Chondrocyte (in vitro differentiated cells): ENCODE data around the gene CLIC1. TPM values are rescaled to one million over a fixed set of nuclear protein-coding genes. Genes with fewer than 3 reads are reported as not detected.

Experiments used
- DNase-seq: peaks from one replicate; pipeline ENCODE4 v3.0.0; 2021; ENCODE audit warnings: mixed read lengths, low spot score
- H3K27ac Mint-ChIP-seq: one replicate; pipeline ENCODE4 v1.8.0; 2021; ENCODE audit warnings: mild to moderate bottlenecking, moderate library complexity, mixed read lengths; ENCODE audit not compliant: unreplicated experiment
- H3K27me3 Mint-ChIP-seq: 2 replicates; pipeline ENCODE4 v1.8.0; 2021; ENCODE audit warnings: low read depth, mixed read lengths
- H3K36me3 Mint-ChIP-seq: 2 replicates; pipeline ENCODE4 v1.8.0; 2021; ENCODE audit warnings: low read depth, mixed read lengths
- H3K4me1 Mint-ChIP-seq: 2 replicates; pipeline ENCODE4 v1.8.0; 2021; ENCODE audit warnings: low read depth, mild to moderate bottlenecking, mixed read lengths
- H3K4me3 Mint-ChIP-seq: one replicate; pipeline ENCODE4 v1.8.0; 2021; ENCODE audit warnings: mild to moderate bottlenecking, moderate library complexity, mixed read lengths; ENCODE audit not compliant: unreplicated experiment
- H3K9me3 Mint-ChIP-seq: 2 replicates; pipeline ENCODE4 v1.8.0; 2021; ENCODE audit warnings: low read depth, mixed read lengths
- CTCF ChIP-seq: fragments of 200-600 bp; sonication (generic); IDR thresholded peaks from 2 replicates; pipeline ENCODE4 v1.5.0; 2021; ENCODE audit warnings: antibody characterized with exemption, mild to moderate bottlenecking, moderate library complexity
- total RNA-seq: library from RNA; stranded (reverse); gene quantifications from 3 replicates; pipeline ENCODE4 v1.2.1, GENCODE V29; 2021

CLIC1 gene
- total RNA-seq, 1 donor from 2014 or later: 317 TPM

DNA sequence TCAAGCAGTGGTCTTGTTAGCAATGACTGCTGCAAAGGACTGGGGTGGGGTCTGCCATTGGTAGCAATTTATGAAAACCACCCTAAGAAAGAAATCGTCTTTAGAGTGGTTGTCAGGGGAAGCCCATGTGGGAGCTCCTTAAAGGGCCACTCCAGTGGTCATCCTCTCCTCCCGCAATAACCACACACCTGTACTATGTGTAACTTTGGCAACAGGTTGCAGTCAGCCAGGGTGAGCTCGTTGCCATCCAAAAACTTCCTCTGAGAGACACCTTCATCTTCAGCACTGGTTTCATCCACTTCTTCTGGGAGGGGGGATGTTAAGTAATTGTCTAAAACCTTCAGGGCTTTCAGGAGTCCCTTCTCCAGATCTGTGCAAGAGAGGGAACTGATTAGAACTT, 4.3 kb downstream of the CLIC1 start:
- H3K27me3 Mint-ChIP-seq: no peaks in the 10 kb centered on the region
- no peaks in the 10 kb centered on the region for H3K9me3 Mint-ChIP-seq
- DNase-seq: no peak
- H3K4me1 Mint-ChIP-seq: peaks cover 53% of the 10 kb centered on the region
- H3K27ac Mint-ChIP-seq: peak overlapping the region; percentile 24
- H3K4me3 Mint-ChIP-seq: no peak overlapping the region
- peaks cover 29% of the 10 kb centered on the region for H3K36me3 Mint-ChIP-seq
- TF ChIP-seq CTCF: no peak

DNA sequence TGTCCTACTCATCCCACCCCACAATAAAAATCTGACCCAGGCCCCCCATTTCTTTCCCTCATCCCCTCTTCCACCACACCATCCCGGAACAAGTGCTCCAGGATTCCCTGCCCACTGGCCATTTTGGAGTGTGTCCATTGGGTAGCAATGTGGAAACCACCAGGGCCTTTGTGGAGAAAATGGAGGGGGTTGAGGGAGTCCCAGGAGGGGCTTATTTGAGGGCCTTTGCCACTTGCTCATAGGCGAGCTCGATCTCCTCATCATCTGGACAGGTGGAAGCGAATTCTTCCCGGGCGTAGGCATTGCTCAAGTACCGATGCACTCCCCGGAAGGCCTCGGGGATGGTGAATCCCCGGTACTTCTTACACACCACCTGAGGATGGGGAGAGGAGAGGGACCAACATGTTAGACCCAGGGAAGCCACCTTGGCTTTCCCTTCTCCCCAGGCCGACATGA, 5.7 kb downstream of the CLIC1 start:
- H3K27ac Mint-ChIP-seq: peak overlapping the region; percentile 98
- peaks cover 38% of the 10 kb centered on the region for H3K36me3 Mint-ChIP-seq
- peaks cover 47% of the 10 kb centered on the region for H3K4me1 Mint-ChIP-seq
- no peak for TF ChIP-seq CTCF
- H3K9me3 Mint-ChIP-seq: no peaks in the 10 kb centered on the region
- DNase-seq: no peak
- no peaks in the 10 kb centered on the region for H3K27me3 Mint-ChIP-seq
- peak overlapping the region; percentile 98 for H3K4me3 Mint-ChIP-seq

DNA sequence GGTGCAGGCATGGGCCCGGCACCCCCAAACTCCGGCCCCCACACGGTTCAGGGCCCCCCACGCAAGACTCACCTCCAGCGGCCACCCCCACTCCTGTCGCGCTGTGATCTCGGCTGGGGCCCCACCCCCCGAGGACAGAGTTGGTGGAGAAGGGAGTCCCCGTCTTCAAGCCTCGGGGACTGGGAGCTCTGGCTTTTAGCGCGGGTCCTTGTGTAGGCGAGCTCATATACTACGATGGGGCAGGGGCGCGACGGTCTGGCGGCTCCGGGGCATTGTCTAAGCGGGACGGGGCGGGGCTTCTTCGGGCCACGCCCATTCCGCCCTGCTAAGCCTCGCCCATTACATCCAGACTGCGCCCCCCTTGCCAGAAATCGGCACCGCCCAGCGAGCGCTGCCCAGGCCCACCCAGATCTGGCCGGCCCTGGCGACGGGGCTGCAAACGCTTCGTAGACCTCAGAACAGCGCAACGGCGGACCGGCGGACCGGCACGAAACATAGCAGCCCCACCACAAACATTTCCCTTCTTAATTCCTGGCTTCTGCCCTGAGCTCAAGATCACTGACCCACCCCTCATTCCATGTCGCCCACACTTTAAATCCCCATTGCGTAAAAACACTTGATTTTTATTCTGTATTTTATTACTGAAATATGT, 6.2 kb downstream of the CLIC1 start:
- TF ChIP-seq CTCF: peak; percentile 9
- H3K4me3 Mint-ChIP-seq: peak overlapping the region; percentile 98
- peaks cover 47% of the 10 kb centered on the region for H3K4me1 Mint-ChIP-seq
- H3K27me3 Mint-ChIP-seq: no peaks in the 10 kb centered on the region
- DNase-seq: no peak
- H3K27ac Mint-ChIP-seq: peak overlapping the region; percentile 98
- H3K9me3 Mint-ChIP-seq: no peaks in the 10 kb centered on the region
- H3K36me3 Mint-ChIP-seq: peaks cover 38% of the 10 kb centered on the region

- no peak for DNase-seq
- peaks cover 44% of the 10 kb centered on the region for H3K4me1 Mint-ChIP-seq
- peaks cover 40% of the 10 kb centered on the region for H3K36me3 Mint-ChIP-seq
- H3K27me3 Mint-ChIP-seq: no peaks in the 10 kb centered on the region
- H3K4me3 Mint-ChIP-seq: peak overlapping the region; percentile 98
- peak overlapping the region; percentile 98 for H3K27ac Mint-ChIP-seq
- H3K9me3 Mint-ChIP-seq: no peaks in the 10 kb centered on the region
- peak; percentile 85 for TF ChIP-seq CTCF
These were observed 6.8 kb downstream of the CLIC1 start for GRCh38 chr6:31729515-31729978.

DNA sequence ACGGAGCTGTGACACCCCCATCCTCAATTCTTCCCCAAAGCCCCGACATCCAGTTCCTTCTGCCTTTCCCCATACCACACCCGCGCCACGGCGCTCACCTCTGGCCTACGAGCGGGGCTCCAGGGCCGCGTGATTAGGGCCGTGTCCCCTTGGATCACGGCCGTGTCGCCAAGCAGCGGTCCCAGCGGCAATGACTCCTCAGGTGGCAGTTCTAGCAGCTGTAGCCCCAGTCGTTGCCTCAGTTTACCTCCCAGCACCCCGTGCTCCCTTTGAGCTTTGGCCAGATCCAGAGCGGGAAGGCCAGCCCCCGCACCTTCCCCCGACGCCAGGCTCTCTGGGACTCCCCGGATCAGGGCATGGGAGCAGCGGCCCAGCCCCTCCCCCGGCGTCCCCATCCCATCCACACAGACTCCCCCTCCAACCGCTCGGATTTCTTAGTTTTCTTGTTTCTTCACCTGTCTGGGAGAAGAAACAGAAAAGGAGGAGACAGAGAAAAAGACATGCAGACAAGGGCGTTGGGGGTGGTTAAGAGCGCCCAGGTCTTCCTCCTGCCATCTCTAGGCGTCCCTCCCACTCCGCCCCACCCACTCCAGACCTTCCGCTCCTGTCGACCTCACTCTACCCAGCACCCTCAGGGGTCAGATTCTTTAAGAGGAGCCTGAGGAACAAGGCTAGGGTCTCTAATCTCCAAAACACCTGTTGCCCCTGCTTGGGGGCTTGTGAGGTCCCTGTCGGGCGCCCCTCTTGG, 7.4 kb downstream of the CLIC1 start, which contains the start of gene DDAH2:
TSS of gene DDAH2 (minus strand) at position 533 of the 748 bp plus-strand sequence. CDS start at position 395, 138 bp downstream.
- DNase-seq: no peak
- Mint-ChIP-seq H3K9me3 (no peaks in the 10 kb centered on the region), H3K4me3 (peak within 1 kb of the TSS; percentile 98), H3K4me1 (peaks cover 38% of the 10 kb centered on the region), H3K27me3 (no peaks in the 10 kb centered on the region), H3K27ac (peak within 1 kb of the TSS; percentile 98), H3K36me3 (peaks cover 37% of the 10 kb centered on the region)
- no peak for TF ChIP-seq CTCF
